K562 (cell line): ENCODE data around the gene CNIH4. TPM values are rescaled to one million over a fixed set of nuclear protein-coding genes. Genes with fewer than 3 reads are reported as not detected.

ENCODE experiments used
- BHLHE40 ChIP-seq: IDR thresholded peaks from 2 replicates; pipeline ENCODE4 v1.6.1; 2011; ENCODE audit warnings: low read length, improper control_type of control experiment
- HNRNPUL1 ChIP-seq: fragments of 200-400 bp; formaldehyde crosslinking; IDR thresholded peaks from 2 replicates; pipeline ENCODE4 v1.6.1; 2017; ENCODE audit warnings: low read length
- KDM5B ChIP-seq: fragments of 200-600 bp; sonication (generic); IDR thresholded peaks from 2 replicates; pipeline ENCODE4 v1.6.1; 2012; ENCODE audit warnings: low read depth, mild to moderate bottlenecking, moderate library complexity, low read length, control low read depth, inconsistent platforms; ENCODE audit not compliant: insufficient replicate concordance
- SAP30 ChIP-seq: fragments of 200-600 bp; sonication (generic); IDR thresholded peaks from 2 replicates; pipeline ENCODE4 v1.6.1; 2012; ENCODE audit warnings: borderline replicate concordance, low read depth, mild to moderate bottlenecking, moderate library complexity, low read length, control low read depth, inconsistent platforms; ENCODE audit not compliant: insufficient read depth, poor library complexity, severe bottlenecking
- TEAD1 ChIP-seq, 2 experiments: fragments of 450-650 bp in 1 of 2; sonication (generic) in 1 of 2; formaldehyde crosslinking; IDR thresholded peaks; 2 replicates each; pipeline versions ENCODE4 v1.4.0 to v1.8.0; 2020 to 2022; ENCODE audit warnings: mild to moderate bottlenecking in 2 of 2, missing genetic modification reagents in 1 of 2
- U2AF1 ChIP-seq: fragments of 200-400 bp; formaldehyde crosslinking; optimal IDR thresholded peaks from 2 replicates; pipeline ENCODE3; 2017; ENCODE audit warnings: mild to moderate bottlenecking, low read depth, low read length, moderate library complexity
- ZNF146 ChIP-seq: IDR thresholded peaks from one replicate; pipeline ENCODE4 v1.6.1; 2018; ENCODE audit warnings: missing compliant biosample characterization; ENCODE audit not compliant: unreplicated experiment
- ZNF644 ChIP-seq: fragments of 200-800 bp; sonication (Bioruptor generic); IDR thresholded peaks from 2 replicates; pipeline ENCODE4 v1.6.1; 2016; ENCODE audit warnings: low read depth, missing genetic modification characterization, missing compliant biosample characterization
- ZSCAN29 ChIP-seq: fragments of 450-650 bp; IDR thresholded peaks from 2 replicates; pipeline ENCODE4 v1.6.1; 2017
- polyA plus RNA-seq, 8 experiments: library from polyadenylated mRNA; depleted of rRNA in 4 of 8; stranded (reverse) in 5 of 8; unstranded in 3 of 8; fragments of >200 nt; fragmentation: Nextera tagmentation in 2 of 8; fragmentation: Illumina TruSeq in 1 of 8; extraction: Ambion mirVana in 2 of 8; extraction: Trizol in 1 of 8; gene quantifications; 2 replicates each; pipeline versions ENCODE4 v1.2.1 to v1.2.3, GENCODE V29; 2011 to 2014; ENCODE audit warnings: inconsistent platforms in 1 of 8, missing spikeins in 1 of 8
- total RNA-seq, 7 experiments: library from RNA; depleted of rRNA in 6 of 7; stranded (reverse); fragments of >200 nt in 6 of 7; fragmentation: Illumina TruSeq in 2 of 7; extraction: Trizol in 2 of 7; gene quantifications; 2 replicates each; pipeline versions ENCODE4 v1.2.1 to v1.2.3, GENCODE V29; 2011 to 2021; ENCODE audit warnings: low replicate concordance in 1 of 7
- TF ChIP-seq, protein P1 (sequence below): sonication (generic); formaldehyde crosslinking; IDR thresholded peaks from 2 replicates; pipeline ENCODE4 v1.8.1; 2023; ENCODE audit warnings: missing genetic modification reagents, mild to moderate bottlenecking, borderline replicate concordance
- TF ChIP-seq, protein P2 (sequence below), 2 experiments: fragments of 450-650 bp; formaldehyde crosslinking in 1 of 2; IDR thresholded peaks; 2 replicates each; pipeline versions ENCODE4 v1.4.0 to v1.6.1; 2014 to 2020; ENCODE audit warnings: mild to moderate bottlenecking in 2 of 2, borderline replicate concordance in 1 of 2, low read depth in 1 of 2

Gene CNIH4
- total and polyA plus RNA-seq, 9 of the 15 experiments (the other 6 are each of a cell fraction or from before 2014, with no cell fraction given): 41.3 to 266 (median 61.1) TPM

DNA sequence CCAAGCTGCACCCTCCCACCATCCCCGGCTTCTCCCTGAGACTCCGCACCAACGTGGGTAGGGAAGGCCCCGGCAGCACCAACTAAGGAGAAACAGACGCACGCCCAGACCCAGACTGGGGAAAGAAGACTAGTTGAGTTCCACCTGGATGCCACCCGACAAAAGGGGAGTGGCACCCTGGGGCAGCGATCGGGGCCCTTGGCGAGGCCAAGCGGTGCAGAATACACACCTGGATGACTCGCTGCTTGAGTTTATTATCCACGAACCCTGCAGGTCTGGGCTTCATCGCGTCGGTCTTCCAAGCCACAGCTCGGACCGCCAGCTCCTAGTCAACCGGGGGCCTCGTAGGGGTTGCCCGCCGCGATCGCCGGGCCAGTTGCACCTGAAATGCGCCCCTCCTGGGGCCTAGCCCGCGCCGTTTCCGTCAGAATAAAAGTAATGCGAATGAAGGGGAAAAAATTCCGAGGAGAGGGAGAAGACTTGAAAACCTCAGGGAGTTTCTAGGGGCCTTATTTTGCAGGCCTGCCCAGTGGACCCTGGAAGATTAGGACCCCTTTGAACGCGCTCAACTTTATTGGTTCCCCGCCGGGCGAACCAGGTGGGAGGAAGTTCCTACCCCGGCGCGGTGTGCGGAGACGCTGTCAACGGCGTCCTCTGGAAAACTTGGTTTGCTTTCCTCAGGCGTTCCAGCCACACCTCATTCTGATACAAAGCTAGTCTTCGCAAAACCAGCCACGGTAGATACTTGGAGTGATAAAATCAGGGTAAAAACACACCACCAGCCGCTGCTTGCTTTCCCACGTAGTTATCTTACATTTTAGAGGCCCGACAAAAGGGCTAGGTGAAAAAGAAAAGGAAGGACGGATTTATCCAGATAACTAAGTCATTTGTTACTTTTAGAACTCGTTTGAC is 26.6 kb upstream of the CNIH4 start, which contains the start of gene NVL (continued):
- peak; percentile 88 for TF ChIP-seq KDM5B
- TF ChIP-seq, protein P1, sequence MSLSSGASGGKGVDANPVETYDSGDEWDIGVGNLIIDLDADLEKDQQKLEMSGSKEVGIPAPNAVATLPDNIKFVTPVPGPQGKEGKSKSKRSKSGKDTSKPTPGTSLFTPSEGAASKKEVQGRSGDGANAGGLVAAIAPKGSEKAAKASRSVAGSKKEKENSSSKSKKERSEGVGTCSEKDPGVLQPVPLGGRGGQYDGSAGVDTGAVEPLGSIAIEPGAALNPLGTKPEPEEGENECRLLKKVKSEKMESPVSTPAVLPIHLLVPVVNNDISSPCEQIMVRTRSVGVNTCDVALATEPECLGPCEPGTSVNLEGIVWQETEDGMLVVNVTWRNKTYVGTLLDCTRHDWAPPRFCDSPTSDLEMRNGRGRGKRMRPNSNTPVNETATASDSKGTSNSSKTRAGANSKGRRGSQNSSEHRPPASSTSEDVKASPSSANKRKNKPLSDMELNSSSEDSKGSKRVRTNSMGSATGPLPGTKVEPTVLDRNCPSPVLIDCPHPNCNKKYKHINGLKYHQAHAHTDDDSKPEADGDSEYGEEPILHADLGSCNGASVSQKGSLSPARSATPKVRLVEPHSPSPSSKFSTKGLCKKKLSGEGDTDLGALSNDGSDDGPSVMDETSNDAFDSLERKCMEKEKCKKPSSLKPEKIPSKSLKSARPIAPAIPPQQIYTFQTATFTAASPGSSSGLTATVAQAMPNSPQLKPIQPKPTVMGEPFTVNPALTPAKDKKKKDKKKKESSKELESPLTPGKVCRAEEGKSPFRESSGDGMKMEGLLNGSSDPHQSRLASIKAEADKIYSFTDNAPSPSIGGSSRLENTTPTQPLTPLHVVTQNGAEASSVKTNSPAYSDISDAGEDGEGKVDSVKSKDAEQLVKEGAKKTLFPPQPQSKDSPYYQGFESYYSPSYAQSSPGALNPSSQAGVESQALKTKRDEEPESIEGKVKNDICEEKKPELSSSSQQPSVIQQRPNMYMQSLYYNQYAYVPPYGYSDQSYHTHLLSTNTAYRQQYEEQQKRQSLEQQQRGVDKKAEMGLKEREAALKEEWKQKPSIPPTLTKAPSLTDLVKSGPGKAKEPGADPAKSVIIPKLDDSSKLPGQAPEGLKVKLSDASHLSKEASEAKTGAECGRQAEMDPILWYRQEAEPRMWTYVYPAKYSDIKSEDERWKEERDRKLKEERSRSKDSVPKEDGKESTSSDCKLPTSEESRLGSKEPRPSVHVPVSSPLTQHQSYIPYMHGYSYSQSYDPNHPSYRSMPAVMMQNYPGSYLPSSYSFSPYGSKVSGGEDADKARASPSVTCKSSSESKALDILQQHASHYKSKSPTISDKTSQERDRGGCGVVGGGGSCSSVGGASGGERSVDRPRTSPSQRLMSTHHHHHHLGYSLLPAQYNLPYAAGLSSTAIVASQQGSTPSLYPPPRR (CRISPR knock-in tag): no peak
- TF ChIP-seq, protein P2, sequence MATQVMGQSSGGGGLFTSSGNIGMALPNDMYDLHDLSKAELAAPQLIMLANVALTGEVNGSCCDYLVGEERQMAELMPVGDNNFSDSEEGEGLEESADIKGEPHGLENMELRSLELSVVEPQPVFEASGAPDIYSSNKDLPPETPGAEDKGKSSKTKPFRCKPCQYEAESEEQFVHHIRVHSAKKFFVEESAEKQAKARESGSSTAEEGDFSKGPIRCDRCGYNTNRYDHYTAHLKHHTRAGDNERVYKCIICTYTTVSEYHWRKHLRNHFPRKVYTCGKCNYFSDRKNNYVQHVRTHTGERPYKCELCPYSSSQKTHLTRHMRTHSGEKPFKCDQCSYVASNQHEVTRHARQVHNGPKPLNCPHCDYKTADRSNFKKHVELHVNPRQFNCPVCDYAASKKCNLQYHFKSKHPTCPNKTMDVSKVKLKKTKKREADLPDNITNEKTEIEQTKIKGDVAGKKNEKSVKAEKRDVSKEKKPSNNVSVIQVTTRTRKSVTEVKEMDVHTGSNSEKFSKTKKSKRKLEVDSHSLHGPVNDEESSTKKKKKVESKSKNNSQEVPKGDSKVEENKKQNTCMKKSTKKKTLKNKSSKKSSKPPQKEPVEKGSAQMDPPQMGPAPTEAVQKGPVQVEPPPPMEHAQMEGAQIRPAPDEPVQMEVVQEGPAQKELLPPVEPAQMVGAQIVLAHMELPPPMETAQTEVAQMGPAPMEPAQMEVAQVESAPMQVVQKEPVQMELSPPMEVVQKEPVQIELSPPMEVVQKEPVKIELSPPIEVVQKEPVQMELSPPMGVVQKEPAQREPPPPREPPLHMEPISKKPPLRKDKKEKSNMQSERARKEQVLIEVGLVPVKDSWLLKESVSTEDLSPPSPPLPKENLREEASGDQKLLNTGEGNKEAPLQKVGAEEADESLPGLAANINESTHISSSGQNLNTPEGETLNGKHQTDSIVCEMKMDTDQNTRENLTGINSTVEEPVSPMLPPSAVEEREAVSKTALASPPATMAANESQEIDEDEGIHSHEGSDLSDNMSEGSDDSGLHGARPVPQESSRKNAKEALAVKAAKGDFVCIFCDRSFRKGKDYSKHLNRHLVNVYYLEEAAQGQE (IDR thresholded peaks at IDR 0.05; ENCODE audit: borderline replicate concordance): no peak
- TF ChIP-seq, protein P2 (CRISPR knock-in tag; IDR thresholded peaks at IDR 0.05; ENCODE audit: low read depth): peak; percentile 76; the same call in 1 of the 2 replicates
- TF ChIP-seq ZNF644 (tag): no peak; the same call in none of the 2 replicates
- TF ChIP-seq HNRNPUL1: no peak
- peak; percentile 14 to 67; a peak in 3 of 4 replicates for TF ChIP-seq TEAD1 (CRISPR knock-in tag; IDR thresholded peaks at IDR 0.05)
- TF ChIP-seq ZSCAN29: no peak
- TF ChIP-seq ZNF146 (CRISPR knock-in tag): no peak
- TF ChIP-seq U2AF1: no peak
- peak; percentile 91 for TF ChIP-seq SAP30
- peak; percentile 59; the same call in 1 of the 2 replicates for TF ChIP-seq BHLHE40
